NCI-H524 treated with DMSO at 0.1 percent for 48 hours (cell line): ENCODE measurements around the gene CAMK2B.

Source experiments
- DNase-seq: peaks from one replicate; lab custom pipeline; 2025; lab: John Stamatoyannopoulos, UW

The CAMK2B gene

DNA sequence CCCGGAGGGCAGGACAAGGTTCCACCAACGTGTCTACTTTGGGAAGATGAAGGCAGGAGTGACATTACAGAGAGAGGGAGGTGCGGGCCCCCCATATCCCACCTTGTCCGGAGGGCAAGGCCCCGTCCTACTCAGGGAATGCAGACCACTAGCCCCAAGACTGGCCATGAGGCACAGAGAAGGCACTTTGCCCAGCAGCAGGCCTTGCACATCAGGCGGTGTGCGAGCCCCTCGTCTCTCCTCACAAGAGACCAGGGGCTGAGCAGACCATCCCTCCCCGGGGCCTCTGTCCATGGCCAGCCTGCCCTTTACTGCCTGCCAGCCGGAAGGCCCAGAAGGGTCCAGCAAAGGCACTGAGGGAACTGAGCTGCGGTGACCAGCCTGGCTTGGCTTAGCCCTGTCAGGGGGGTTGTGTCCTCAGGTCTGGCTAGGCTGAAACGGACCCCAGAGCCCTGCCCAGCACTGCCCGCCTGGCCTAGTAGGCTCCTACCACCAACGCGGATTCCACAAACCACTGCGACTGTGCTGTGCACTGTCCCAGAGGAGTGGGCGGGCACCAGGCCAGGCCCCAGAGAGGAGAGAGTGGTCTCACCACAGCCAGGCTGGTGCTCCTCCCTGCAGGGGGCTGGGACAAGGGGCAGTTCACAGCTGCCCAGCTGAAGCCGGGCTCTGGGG lies 16.7 kb downstream of the CAMK2B start:
- no peak for DNase-seq

DNA sequence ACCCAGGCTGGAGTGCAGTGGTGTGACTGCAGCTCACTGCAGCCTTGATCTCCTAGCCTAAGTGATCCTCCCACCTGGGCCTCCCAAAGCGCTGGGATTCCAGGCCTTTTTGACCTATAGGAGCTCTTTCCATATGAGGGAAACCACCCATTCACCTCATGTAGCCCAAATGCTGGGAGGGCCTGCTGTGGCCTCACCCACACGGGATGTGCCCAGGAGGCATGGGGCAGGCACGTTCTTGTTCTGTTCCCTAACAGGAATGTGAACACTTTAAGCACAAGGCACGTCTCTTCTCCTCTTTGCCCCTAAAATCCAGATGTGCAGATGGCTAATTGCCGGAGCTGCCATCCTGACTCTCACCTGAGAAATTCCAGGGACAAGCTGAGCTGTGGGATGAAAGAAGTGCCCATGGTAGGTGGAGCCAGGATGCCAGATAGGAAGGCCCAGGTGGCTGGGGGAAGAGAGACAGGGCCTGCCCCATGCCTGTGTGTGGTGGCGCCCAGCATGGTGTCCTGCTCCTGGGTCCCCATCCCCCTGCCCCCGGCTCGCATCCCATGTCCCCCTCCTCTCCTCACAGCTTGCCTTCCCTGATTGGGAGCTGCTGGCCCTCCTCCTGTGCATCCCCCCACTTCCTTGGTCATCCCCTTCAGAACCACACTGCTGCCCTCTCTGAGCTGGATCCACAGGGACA lies 17.3 kb downstream of the CAMK2B start:
- no peak for DNase-seq

DNA sequence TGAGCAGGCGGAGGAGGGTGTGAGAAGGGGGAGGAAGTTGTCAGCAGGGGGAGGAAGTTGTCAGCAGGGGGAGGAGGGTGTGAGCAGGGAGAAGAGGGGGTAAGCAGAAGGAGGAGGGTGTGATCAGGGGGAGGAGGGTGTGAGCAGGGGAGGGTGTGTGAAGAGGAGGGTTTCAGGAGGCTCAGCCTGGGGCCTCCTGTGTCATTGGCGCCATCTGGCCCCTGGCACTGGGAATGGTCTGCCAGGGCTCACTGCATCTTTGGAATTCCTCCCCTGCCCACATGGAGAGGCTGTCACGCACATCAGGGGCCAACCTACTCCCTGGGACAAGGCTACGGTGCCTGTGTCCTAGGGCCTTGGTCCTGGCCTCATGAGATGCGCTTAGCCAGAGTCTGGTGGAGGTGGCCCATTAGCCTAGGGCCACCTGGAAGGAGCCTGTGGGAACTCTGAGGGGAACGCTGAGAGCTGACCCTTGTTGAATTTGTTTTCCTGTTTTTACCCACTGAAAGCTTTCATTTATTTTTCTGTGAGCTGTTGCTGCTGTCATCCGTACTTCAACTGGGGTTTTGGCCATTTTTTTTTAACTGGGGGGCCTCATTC lies 18.0 kb downstream of the CAMK2B start:
- no peak for DNase-seq

DNA sequence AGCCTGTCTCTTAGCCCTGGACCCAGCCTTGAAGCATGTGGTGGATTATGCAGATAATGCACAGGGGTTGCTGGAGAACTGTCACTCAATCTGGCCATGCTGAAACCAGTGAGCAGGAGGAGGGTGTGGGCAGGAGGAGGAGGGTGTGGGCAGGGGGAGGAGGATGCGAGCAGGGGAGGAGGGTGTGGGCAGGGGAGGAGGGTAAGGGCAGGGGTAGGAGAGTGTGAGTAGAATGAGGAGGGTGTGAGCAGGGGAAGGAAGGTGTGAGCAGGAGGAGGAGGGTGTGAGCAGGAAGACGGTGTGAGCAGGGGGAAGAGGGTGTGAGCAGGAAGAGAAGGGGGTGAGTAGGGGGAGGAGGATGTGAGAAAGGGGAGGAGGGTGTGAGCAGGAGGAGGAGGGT lies 18.8 kb downstream of the CAMK2B start:
- DNase-seq = no peak

DNA sequence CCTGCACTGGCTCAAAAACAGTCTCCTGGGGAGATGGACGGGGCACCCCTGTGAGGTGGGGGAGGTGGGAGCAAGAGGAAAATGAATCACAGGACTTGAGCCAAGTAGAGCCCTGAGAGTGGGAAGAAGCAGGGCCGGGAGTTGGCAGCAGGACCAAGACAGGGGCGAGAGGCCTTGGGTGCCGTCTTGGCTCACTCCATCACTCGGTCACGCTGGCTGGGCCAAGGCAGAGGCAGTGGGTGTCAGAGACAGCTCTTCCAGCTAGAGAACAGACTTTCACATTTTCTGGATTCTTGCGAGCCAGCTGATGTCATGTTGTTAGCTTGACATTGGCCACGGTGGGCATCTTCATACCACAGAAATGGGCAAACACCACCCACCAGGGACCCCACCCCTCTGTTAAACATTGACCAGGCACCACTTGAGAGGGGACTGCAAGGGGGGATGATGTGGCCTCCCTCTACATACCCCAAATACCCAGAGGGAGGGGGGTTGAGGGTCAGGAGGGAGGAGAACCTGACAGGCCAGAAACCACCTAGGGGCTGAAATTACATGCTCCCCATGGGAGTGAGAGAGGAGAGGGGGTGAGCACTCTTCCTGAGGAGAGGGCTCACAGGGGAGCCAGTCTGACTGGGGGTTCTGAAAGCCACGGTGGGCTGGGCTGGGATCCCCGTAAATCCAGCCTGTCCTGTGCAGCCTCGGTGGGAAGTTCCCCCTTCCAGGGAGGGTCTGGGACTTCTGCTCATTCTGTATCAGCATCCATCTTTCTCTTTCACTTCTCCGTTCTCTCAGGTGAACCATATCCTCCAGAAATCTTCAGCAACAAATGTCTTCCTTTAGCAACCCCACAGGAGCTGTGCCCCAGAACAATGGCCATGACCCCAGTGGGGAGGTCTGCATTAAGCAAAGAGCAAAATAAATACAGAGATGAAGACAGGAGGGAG lies 19.6 kb downstream of the CAMK2B start:
- DNase-seq = no peak

DNA sequence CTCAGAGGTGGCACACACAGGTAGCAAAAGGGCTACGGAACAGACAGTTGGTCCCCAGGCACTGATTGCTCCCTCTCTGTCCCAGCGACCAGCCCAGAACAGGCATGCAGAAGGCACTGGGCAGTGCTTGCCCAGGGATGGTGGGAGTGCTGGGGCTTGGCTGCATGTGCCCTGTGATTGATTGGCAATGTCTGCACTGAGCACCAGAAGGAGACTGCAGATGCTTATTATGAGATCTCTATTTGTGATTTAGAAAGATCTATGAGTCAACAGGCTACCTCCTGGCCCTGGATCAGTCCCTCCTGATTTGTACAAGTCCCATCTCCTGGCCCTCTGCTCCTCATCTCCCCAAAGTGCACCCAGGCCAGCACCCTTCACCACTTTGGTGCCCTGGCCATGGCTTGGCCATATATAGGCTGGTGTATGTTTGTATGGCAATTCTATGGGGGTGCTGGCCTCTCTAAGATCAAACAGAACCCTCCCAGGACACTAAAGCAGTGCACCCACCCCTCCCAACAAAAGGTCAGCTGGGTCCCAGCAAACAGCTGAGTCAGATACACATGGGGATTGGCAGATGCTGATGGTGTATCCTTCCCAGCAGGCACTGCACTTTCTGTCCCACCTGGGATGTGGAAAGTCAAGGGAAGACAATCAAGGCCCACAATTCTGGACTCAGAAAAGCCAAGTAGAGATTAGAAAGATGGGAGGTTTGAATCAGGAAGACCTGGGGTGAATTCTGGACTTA lies 30.9 kb downstream of the CAMK2B start:
- DNase-seq = no peak

DNA sequence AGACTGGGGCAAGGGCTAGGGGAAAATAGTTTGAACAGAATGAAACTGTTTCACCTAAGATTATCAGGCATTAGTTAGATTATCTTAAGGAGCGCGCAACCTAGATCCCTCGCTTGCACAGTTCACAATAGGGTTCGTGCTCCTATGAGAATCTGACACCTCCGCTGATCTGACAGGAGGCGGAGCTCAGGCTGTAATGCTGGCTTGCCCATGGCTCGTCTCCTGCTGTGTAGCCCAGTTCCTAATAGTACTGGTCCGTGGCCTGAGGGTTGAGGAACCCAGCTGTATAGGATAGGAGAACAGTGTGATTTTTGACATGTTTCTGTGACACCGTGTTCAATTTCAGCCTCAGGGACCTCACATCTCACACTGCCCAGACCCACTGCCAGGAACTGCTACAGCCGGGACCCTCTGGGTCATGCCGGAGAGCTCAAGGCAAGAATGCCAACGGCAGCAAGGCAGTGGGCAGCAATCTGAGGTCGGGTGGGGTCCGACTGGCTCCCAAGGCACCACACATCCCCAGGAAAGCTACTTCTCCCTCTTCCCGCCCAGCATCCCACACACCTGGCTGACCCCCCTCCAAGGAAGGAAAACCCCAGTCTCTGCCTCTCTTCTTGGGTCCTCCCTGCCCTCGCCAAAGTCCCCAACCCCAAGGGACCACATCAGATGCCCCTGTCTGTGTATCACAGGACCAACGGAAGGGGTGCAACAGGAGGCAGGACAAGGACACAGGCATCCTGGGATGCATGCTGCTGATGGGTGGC lies 31.7 kb downstream of the CAMK2B start:
- no peak for DNase-seq

DNA sequence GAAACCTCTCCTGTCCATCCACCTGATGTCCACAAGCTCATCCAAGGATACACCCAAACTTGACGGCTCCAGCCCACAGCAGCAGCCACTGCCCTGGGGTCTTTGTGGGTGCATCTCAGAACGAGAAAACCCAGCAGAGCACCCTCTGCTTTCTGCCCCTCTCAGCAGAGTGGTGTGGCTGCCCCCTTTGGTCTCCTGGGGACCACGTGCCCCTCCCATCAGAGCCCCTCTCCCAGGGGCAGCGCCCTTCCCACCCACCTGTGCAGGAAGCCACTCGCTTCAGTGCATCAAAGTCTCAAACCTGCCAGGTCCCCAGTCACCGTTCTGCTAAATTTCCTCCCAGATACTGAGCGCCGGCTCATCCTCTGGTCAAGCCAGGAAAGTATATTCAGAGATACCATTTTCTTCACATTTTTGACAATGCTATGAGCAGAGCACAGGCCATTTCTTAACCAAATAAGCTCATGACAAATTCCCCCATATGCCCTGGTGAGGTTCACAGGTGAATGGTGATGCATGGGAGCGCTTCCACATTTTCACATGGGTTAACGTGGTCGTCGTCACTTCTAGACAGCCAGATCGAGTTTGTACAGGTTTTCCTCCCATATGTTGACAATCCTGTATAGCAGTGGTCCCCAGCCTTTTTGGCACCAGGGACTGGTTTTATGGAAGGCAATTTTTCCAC lies 32.4 kb downstream of the CAMK2B start:
- DNase-seq = no peak

DNA sequence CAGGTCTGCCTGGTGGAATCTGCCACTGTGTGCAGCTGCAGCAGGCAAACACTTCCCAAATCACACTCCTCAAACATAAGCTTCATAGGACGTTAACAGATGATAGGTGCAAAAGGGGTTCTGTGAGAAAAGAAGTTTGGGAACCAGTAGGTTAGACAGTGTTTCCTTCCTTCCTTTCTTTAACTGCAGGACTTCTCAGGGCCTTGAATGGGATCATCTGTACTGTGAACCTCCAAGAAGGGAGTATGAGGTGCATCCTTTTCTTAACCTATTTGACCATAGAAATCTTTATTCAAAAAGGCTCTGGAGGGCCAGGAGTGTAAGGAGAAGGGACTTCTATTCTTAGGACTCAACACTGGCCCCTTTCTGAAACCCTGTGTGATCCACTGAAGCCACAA lies 33.0 kb downstream of the CAMK2B start:
- DNase-seq = no peak

DNA sequence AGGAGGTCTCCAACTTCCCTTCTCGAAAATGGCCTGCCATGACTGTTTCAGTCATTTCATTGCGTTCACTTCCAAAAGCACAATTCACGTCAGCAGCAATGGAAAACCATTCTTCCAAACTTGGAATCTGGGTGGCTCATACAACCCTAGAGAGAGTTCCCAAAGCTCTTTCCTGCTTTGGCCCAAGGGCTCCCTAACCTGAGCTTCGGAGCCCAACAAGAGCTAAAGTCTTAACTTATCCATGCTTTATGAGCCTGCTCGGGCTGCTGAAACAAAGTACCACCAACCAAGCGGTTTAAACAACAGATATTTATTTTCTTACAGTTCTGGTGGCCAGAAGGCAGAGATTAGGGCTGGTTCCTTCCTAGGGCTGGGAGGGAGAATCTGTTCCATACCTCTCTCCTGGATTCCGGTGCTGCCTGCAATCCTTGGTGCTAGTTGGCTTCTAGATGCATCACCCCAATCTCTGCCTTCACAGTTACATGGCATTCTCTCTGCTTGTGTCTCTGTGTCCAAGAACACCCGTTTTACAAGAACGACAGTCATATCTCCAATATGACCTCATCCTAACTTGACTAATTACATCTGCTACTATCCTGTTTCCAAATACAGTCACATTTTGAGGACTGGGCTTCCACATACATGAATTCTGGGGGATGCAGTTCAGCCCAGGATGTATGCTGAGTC lies 33.5 kb downstream of the CAMK2B start:
- no peak for DNase-seq

DNA sequence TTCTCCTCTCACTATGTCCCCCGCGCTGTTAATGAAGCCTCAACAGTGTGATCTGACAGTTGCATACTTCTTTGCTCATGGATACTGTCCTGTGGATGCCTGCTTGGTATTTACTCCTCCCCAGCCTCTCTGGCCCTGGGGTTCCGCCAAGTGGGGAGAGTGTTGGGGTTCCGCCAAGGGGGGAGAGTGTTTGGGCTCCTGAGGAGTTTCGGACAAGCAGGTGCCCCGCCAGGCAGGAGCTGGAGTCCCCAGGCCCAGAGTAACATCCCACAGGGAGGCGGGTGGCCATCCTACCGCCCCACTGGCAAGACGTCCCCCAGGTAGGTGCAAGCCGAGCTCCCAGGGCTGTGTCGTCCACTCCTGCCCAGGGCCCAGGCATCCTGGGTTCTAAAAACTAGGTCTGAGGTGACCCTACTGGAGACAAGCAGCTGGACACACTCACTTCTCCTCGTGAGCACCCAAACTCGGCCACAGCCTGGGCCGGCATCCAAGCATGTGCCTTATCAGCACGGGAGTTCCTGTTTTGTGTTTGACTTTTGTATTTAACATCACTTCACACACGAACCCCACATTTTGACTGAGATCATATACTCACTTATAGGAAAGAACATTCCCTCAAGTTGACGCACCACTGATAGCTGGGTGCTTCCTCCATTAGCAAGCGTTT lies 34.2 kb downstream of the CAMK2B start:
- no peak for DNase-seq

DNA sequence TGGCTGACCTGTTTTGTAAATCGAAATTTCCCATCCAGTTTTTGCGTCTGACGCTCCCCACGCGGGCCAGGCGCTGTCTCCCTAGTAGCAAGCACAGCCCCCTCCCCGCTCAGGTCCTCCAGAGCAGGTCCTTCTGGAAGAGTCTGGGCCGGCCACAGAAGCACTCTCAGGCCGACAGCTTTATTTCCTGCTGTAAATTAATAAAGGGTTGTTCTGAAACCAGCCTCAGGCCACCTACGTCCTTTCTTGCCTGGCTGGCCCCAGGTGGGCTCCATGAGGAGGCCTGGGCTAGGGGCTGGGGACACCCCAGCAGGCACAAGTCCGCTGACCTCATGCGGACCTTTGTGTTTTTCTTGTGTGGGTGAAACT lies 35.2 kb downstream of the CAMK2B start:
- DNase-seq = no peak

DNA sequence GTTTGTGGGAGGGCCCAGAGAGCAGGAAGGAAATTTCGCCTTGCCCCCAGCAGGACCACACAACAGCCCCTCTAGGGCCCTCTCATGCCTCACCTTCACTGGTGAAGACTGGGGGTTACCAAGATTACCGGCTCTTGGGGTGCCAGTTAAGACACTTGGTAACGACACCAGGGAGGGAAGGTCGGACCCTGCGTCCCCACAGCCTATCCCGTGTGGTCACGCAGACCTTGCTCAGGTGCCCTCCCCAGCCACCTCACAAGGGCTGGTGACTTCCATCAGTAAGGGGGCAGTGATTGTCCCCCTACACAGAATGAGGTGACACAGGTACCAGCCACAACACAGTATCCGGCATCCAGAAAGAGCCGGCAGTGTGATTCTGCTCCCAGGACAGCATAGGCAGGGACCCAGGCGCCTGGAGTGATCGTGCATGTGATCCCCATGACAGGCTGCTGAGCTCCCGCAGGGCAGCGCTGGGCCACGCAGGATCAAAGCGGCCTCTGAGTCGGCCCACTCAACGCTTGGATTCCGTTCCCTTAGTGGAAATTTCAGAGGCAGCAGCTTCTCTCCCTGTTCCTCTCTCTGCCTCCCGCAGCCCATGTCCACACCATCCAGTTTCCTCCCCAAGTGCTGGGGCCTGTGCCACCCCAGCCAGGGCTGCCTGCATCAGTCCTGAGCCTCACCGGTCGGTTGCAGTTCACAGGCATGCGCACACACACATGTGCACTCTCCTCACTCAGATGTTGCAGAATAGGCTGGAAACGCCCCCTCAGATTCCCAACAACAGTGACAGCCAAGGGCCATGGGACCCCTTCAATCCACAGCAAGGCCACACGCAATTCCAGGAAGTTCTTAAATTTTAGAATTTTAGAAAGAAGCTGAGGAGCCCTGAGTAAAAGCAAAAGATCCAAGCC lies 35.8 kb downstream of the CAMK2B start:
- DNase-seq = no peak

DNA sequence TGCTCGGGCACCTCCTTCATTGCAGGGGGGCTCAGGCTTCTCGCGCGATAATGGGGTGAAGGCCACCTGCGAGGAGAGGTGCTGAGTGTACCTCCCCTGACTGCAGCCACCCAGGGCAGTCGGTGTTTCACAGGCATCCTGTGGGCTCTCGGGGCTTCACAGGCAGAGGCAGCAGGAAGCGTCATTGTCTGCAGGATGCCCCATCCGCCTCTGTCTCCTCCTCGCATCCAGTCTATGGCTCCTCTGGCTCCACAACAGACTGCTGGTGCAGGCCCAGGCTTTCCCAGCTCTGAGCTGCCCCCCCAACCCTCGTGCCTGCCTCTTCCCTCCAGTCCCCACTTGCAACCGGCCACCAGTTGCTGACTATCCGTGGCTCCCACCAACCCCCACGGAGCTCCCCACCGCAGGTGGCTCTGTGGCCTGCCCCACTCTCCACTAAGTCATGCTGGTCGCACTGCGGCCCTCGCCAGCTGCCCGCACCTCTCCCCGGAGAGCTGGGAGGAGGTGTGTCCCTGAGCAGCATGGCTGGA lies 36.5 kb downstream of the CAMK2B start:
- no peak for DNase-seq

DNA sequence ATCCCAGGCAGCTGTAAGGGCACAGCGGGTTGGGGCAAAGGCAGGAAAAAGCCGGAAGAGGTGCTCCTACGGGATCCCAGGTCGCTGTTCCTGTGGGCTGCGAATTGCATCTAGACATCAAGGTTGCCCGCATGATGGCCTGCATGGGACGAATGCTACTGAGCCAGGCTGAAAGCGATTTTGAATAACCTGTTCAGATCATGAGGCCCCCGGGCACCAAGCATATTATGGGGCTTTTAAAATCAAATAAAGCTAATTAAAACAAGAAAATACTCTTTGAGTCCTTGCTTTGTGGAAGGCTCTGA lies 37.1 kb downstream of the CAMK2B start:
- DNase-seq = no peak

DNA sequence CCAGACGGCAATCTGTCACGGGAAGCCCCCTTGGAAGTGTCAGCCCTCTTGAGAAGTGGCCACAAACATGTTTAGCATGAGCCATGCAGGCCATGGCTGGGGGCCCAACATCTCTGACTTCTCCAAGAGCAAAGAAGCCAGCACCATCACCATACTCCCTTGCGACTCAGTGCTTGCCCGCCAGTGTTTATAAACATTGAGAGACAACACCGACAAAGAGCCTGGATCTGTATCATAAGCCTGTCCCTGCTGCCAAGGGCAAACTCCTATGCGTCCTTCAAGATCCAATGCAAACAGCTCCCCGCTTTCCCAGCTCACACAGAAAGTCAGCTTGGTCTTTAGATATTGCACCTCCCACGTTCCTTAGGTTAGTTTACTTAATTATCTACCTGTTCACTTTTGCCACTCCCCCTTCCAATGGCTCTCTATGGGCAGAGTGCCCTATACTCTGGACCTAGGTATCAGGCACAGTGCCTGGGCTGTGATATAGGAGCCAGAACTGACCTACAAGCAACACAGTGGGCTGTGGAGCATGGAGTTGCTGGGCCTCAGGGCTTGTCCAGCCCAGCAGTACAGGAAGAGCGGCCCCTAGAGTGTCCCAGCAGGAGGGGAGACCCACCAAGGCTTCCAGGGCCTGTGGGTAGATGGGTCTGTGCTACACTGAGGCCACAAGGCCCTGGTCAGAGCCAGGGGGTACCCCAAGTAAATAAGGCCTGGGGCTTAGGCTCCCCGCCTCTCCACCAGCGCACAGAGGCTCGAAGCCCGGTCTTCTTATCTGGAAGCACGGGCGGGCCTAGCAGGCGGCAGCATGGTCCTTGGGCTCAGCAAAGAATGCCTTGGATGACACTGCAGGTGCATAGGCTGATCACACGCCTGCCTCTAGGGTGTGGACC lies 37.7 kb downstream of the CAMK2B start:
- DNase-seq = no peak
